ENCODE measurements around the gene ARHGAP15.

Gene ARHGAP15

DNA sequence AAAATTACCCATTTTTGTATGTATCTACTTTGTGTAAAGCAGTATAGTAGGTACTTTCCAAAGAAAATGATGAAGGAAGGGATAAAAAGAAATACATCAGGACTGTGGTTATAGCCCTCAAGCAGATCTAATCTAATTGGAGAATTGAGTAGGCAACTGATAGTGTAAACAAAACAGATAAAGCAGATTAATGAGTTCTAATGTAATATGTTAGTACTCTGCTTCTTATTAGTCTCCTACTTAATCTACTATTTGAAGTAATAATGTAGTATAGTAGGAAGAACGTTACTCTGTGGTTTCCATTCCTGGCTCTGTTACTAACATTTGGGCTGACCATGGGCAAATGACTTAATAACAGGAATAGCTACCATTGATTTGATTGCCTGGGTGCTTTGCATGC is 250.7 kb downstream of the ARHGAP15 start:
- Histone ChIP-seq H3K9ac (ENCODE audit: low read length) (no peak overlapping the region), H3K9me2 (replicated peaks; ENCODE audit: insufficient read depth, low read length) (no peaks in the 10 kb centered on the region), H2AFZ (ENCODE audit: low read depth, low read length, severe bottlenecking) (no peak overlapping the region), H3K4me2 (ENCODE audit: low read depth, low read length, poor library complexity, severe bottlenecking) (no peak overlapping the region), H3K4me3 (ENCODE audit: insufficient read depth, low read length, poor library complexity, severe bottlenecking) (no peak overlapping the region), H3K27ac (ENCODE audit: low read depth, low read length) (no peak overlapping the region), H4K20me1 (ENCODE audit: low read depth, low read length) (no peaks in the 10 kb centered on the region), H3K9me3 (ENCODE audit: insufficient read depth, low read length) (no peaks in the 10 kb centered on the region), H3F3A (ENCODE audit: insufficient read depth) (no peaks in the 10 kb centered on the region), H3K79me2 (ENCODE audit: insufficient read depth, low read length) (no peaks in the 10 kb centered on the region), H3K36me3 (ENCODE audit: low read length) (no peaks in the 10 kb centered on the region), H3K27me3 (ENCODE audit: low read length) (no peaks in the 10 kb centered on the region)
- TF ChIP-seq, protein P1, sequence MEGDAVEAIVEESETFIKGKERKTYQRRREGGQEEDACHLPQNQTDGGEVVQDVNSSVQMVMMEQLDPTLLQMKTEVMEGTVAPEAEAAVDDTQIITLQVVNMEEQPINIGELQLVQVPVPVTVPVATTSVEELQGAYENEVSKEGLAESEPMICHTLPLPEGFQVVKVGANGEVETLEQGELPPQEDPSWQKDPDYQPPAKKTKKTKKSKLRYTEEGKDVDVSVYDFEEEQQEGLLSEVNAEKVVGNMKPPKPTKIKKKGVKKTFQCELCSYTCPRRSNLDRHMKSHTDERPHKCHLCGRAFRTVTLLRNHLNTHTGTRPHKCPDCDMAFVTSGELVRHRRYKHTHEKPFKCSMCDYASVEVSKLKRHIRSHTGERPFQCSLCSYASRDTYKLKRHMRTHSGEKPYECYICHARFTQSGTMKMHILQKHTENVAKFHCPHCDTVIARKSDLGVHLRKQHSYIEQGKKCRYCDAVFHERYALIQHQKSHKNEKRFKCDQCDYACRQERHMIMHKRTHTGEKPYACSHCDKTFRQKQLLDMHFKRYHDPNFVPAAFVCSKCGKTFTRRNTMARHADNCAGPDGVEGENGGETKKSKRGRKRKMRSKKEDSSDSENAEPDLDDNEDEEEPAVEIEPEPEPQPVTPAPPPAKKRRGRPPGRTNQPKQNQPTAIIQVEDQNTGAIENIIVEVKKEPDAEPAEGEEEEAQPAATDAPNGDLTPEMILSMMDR (IDR thresholded peaks at IDR 0.05; ENCODE audit: insufficient read depth, low read length, poor library complexity, severe bottlenecking) = no peak
- TF ChIP-seq EZH2phosphoT487 (conservative IDR thresholded peaks at IDR 0.05; ENCODE audit: low read length) = no peak

DNA sequence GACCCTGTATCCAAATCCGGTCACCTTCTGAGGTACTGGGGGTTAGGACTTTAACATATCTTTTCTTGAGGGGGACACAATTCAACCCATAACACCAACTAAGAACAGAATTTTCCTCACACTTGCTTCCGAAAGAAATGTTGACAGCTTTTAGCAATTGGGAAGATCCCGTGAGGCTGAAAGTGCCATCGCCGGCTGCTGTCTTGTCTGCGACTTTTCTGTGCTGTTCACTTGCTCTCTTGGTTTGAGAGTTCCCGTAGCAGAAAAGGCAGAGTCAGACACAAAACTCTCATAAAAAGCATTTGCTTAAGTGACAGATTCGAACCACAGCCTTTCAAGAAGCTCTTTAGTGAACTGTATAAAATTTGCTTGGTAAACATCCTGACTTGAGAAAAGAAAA is 253.4 kb downstream of the ARHGAP15 start:
- Histone ChIP-seq H3K9me2 (replicated peaks; ENCODE audit: insufficient read depth, low read length) (no peaks in the 10 kb centered on the region), H3K27ac (ENCODE audit: low read depth, low read length) (no peak overlapping the region), H3K4me2 (ENCODE audit: low read depth, low read length, poor library complexity, severe bottlenecking) (no peak overlapping the region), H3K36me3 (ENCODE audit: low read length) (no peaks in the 10 kb centered on the region), H3K9me3 (ENCODE audit: insufficient read depth, low read length) (no peaks in the 10 kb centered on the region), H2AFZ (ENCODE audit: low read depth, low read length, severe bottlenecking) (no peak overlapping the region), H3F3A (ENCODE audit: insufficient read depth) (no peaks in the 10 kb centered on the region), H3K9ac (ENCODE audit: low read length) (no peak overlapping the region), H3K79me2 (ENCODE audit: insufficient read depth, low read length) (no peaks in the 10 kb centered on the region), H4K20me1 (ENCODE audit: low read depth, low read length) (no peaks in the 10 kb centered on the region), H3K27me3 (ENCODE audit: low read length) (no peaks in the 10 kb centered on the region), H3K4me3 (ENCODE audit: insufficient read depth, low read length, poor library complexity, severe bottlenecking) (no peak overlapping the region)
- no peak for TF ChIP-seq EZH2phosphoT487 (conservative IDR thresholded peaks at IDR 0.05; ENCODE audit: low read length)
- TF ChIP-seq, protein P1 (IDR thresholded peaks at IDR 0.05; ENCODE audit: insufficient read depth, low read length, poor library complexity, severe bottlenecking) = no peak

DNA sequence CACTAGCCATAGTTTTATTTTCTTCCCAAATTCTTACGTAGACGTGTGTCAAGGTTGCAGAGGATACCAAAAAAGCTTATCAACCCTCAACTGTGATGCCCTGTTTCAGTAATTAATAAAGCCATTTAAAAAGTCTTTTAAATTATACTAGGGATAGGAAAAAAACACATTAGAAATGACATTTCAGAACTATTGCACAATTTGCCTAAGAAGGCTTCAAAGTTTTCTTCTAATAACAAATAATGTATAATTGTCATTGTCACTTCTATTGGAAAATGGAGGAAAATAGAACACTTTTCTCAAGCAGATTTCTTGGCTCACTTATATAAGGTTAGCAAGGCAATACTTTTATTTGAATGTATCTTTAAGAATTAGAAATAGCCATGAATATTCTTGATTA is 253.8 kb downstream of the ARHGAP15 start:
- H3K36me3 ChIP-seq (ENCODE audit: low read length) = no peaks in the 10 kb centered on the region
- H3K4me3 ChIP-seq (ENCODE audit: insufficient read depth, low read length, poor library complexity, severe bottlenecking) = no peak overlapping the region
- H3K27ac ChIP-seq (ENCODE audit: low read depth, low read length) = no peak overlapping the region
- TF ChIP-seq, protein P1 (IDR thresholded peaks at IDR 0.05; ENCODE audit: insufficient read depth, low read length, poor library complexity, severe bottlenecking) = no peak
- TF ChIP-seq EZH2phosphoT487 (conservative IDR thresholded peaks at IDR 0.05; ENCODE audit: low read length) = no peak
- no peaks in the 10 kb centered on the region for H3F3A ChIP-seq (ENCODE audit: insufficient read depth)
- no peaks in the 10 kb centered on the region for H3K9me3 ChIP-seq (ENCODE audit: insufficient read depth, low read length)
- H3K9me2 ChIP-seq (replicated peaks; ENCODE audit: insufficient read depth, low read length) = no peaks in the 10 kb centered on the region
- H3K9ac ChIP-seq (ENCODE audit: low read length) = no peak overlapping the region
- no peak overlapping the region for H2AFZ ChIP-seq (ENCODE audit: low read depth, low read length, severe bottlenecking)
- no peaks in the 10 kb centered on the region for H3K27me3 ChIP-seq (ENCODE audit: low read length)
- H3K79me2 ChIP-seq (ENCODE audit: insufficient read depth, low read length) = no peaks in the 10 kb centered on the region
- H3K4me2 ChIP-seq (ENCODE audit: low read depth, low read length, poor library complexity, severe bottlenecking) = no peak overlapping the region
- no peaks in the 10 kb centered on the region for H4K20me1 ChIP-seq (ENCODE audit: low read depth, low read length)

All from SU-DHL-6 (cell line).